HG03066 (cell line): Measurements from ENCODE around the gene AJAP1.
"Not testable (repeated sequence)": the region's sequence is repeated elsewhere in the genome, so short reads cannot be mapped to it uniquely, and the experiment has no call there.

ENCODE experiments used
- ATAC-seq: cut with Tn5 transposase; IDR thresholded peaks from one replicate; pipeline ENCODE4 v1.9.1; 2021; ENCODE audit warnings: low read depth; ENCODE audit not compliant: unreplicated experiment

AJAP1 gene, protein sequence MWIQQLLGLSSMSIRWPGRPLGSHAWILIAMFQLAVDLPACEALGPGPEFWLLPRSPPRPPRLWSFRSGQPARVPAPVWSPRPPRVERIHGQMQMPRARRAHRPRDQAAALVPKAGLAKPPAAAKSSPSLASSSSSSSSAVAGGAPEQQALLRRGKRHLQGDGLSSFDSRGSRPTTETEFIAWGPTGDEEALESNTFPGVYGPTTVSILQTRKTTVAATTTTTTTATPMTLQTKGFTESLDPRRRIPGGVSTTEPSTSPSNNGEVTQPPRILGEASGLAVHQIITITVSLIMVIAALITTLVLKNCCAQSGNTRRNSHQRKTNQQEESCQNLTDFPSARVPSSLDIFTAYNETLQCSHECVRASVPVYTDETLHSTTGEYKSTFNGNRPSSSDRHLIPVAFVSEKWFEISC

DNA sequence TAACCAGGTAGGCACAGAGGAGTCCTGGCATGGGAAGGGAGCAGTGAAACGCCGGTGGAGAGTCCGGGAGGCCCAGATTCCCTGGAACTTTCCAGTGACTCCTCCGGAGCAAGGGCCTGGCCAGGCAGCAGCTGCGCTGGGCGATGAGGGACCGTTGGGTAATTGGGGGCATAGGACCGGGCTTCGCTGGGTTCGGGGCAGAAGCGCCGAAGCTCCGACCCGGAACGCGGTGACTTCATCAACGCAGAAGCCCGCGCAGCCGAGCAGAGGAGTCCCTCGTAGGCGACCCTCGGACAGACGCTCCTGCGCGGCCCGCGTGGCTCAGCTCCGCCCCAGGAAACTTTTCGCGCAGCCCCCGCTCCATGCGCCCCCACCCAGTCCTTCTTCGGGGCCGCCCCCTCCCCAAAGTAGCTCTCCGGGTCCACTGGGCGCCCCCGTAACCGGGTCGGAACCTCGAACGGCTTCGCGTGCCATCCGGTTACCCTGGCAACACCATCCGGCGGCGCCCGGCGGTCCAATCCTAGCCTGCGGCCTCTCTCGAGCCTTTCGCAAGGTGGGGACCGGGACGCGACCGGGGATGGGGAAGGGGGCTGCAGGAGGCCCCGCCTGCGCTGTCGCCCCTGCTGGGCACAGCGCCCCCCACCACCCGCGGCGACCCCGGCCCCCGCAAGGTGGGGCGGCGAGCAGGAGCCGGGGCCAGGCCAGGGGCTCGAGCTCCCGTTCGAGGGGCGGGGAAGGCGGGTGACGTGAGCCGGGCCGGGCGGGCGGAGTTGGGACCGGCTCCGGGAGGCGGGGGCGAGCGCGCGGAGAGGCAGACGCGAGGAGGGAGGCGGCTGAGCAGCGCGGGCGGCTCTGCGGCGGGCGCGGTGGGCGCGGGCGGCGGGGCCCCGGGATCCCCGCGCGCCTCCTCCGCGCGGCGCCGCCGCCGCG is at the start of gene AJAP1:
TSS of gene AJAP1 (plus strand) at position 814 of the 930 bp plus-strand sequence. CDS start 817 bp downstream, outside the sequence.
- no peak for ATAC-seq

DNA sequence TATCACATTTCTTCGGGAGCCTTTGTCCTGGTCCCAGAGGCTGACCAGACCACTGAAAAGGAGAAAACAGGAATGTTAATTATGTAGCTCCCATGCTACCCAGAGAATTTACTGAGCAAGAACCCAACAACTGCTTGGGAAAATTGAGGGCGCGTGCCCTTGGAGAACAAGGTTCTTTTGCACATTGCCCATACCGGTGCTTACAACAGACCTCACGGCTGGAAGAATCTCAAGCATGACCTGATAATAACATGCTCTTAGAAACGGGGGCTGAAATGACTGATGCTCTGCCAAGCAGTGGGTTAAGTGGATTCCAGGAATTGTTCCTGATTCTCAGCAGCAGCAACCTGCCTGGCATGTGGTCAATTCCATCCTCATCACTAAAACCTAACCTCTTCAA is 49.3 kb upstream of the AJAP1 start:
- ATAC-seq = no peak

- no peak for ATAC-seq
Observed at GRCh38 chr1:4611563-4612341, 42.7 kb upstream of the AJAP1 start.

DNA sequence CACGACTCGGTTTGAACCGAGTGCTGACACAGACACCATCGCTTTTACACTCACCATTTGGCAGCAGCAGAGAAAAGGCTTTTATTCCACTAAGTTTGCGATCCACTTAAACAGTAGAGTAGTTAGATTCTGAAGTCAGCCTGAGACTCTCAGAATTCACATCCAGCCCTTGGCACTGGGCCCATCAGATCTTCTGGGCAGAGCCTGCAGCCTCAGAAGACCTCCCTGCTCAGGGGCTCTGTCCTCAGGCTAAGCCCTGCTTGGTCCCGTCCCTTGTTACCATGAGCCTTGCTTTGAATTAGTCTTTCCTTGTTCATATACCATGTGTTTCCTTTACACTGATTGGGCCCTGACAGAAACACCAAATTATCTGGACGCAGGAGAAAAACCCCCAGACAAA is 41.4 kb upstream of the AJAP1 start:
- no peak for ATAC-seq

DNA sequence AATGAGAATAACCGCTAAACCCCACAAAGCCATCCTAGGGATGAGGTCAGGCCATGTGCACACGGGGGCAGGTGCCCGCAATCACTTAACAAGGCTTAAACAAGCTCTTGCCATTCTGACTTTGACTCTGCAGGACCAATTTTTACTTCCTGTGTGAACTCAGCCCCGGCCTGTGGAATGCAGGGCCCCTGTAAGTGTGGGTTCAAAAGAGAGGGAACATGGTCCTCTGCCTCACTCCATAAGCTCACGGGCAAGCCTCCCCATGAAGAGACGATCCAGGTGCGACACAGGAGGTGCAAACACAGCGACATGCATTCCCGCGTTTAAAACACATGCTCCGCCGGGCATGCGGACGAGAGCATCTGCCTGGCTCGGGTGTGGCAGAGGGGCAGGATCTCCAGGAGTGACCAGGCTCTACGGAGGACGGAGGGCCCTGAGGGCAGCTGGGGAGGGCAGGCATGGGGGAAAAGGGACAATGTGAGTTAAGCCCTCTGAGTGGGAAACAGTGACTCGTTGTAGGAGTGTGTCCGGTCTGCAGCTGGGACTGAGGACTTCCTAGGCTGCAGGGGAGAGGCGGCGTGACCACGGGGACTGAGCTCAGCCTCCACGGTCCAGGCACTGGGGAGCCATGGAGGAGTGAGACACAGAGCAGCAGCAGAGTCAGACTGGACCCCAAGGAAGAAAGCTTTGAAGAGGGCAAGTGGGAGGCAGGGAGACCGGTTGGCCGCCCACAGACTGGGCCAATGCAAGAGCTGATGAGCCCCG is 40.6 kb upstream of the AJAP1 start:
- ATAC-seq = no peak

DNA sequence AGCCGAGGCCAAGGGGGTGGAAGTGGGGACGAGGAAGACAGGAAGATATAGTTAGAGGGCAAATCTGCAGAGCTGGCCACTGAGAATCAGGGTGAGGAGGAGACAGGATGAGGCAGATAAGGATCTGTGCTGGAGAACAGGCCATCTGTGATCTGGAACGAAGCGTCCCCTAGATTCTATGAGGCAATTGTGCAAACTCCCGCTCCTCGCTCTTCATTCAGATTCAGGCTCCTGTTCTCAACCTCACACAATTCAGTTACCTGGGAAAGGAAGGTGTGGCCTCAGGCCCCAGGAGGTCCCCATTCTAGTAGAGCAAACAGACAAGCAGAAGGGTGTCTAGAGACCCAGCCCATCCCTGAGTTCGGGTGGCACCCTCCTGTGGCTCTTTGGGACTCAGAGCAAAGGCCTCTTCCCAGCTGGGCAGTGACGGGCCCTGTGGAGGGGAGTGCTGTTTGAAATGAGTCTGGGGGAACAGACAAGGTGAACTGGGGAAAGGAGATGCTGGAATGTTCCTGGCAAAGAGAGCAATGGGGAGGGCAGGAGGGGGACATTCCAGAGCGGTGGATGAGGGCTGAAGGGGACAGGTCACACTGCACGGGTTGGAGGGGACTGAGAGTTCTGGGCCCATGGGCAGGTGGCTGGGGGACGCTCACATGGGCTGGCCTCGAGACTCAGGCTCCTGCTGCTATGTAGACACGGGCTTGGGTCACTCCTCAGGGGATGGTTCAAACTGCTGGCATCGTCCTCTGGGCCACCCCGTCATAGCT is 39.9 kb upstream of the AJAP1 start:
- ATAC-seq = no peak

- no peak for ATAC-seq
Observed at GRCh38 chr1:4615138-4615470, 39.3 kb upstream of the AJAP1 start.

- no peak for ATAC-seq
Observed at GRCh38 chr1:4615501-4615900, 38.9 kb upstream of the AJAP1 start.

DNA sequence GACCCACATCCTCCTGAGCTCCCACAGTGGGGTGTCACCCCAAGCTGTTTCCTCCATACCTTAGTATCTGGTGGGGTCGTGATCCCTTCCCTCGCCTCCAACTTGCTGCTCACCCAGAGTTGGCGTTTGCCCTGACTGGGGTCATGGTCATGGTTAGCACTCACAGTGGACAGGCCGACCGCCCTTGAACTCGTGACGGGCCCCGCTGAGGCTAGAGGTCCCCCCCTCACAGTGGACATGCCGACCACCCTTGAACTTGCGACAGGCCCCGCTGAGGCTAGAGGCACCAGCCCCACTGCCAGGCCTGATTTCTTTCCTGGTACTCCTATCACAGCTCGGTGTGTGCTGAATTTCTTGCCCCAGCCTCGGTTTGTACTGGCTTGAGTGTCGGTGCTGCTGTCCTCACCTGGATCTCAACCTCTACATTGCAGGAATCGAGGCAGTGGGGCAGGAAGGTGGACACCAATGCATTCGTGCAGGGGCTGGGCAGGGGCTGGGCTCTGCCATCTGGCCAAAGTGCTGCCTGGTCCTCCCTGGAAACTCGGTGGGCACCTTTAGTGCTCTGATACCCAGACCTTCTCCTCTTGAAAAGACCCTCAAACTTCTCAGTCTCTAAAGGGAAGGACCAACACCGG is 37.5 kb upstream of the AJAP1 start:
- ATAC-seq = no peak

GRCh38 chr1:4617506-4617905 is 36.9 kb upstream of the AJAP1 start:
- ATAC-seq = no peak

DNA sequence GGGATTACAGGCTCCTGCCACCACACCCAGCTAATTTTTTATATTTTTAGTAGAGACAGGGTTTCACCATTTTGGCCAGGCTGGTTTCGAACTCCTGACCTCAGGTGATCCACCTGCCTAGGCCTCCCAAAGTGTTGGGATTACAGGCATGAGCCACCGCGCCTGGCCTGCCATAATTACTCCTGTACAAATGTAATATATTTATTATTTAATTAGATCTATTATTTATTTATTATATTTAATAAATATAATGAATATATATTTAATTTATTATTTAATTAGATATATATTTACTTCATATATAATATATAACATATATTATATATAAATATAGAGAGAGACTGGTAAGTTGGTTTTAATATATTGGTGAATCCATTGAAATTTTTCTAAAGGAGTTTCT is 35.6 kb upstream of the AJAP1 start:
- ATAC-seq = not testable (repeated sequence)

DNA sequence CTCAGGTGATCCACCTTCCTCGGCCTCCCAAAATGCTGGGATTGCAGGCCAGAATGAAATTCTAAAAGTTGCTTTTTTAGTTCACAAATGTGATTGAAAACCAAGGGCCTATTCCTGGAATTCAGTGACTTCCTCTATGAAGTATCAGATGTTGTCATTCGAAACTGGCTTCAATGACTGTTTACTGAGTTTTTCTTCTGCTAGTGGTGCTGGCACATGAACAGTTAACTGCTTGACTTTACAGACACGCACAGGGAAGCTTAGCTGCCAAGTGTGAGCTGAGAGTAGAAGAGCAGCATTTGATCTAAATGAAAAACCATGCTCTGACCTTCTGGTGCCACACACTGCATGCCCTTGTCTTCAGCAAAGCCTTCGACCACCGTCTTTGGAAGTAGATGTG is 32.8 kb upstream of the AJAP1 start:
- no peak for ATAC-seq

DNA sequence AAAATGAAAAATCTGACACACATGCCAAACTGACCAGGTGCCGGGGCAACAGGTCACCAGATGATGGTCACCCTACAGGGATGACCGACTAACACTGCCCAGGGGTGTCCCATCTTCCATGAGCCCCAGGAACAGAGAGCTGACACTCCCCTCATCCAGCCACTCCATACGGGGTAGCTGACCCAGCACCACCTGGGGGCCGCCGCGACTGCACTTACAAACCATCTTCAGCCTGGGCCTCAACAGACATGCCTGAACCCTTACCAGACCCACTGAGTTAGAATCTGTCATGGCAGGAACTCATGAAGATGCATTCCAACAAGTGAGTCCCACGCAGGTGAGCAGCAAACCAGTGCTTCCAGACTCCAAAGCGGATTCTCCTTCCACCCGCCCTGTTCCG is 31.6 kb upstream of the AJAP1 start:
- no peak for ATAC-seq

DNA sequence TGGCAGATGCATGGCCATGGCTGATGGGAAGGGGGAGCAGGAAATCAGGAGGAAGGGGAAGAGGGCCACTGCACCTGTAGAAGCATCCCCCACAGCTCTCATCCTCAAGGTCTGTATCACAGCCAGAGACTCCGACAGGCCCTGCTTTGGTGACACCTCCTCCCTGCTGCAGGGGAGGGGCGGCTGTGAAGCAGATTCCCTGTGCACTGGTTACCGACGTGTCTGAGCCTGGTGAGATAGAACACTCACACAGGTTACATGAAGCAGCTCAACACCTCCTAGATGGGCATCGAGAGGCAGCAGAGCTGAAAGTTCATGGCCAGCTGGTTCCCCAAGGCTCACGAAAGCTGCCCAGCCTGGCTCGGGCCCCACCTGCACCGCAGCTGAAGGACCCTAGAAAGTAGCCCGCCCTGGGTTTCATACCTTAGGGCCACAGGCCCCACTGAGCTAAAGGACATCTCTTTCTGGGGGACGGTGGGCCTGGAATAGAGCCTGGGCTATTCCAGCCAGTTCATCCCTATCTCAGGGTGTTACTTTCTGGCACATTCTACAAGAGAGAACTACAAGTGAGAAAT is 30.2 kb upstream of the AJAP1 start:
- no peak for ATAC-seq

- no peak for ATAC-seq
Observed at GRCh38 chr1:4624801-4625200, 29.6 kb upstream of the AJAP1 start.

DNA sequence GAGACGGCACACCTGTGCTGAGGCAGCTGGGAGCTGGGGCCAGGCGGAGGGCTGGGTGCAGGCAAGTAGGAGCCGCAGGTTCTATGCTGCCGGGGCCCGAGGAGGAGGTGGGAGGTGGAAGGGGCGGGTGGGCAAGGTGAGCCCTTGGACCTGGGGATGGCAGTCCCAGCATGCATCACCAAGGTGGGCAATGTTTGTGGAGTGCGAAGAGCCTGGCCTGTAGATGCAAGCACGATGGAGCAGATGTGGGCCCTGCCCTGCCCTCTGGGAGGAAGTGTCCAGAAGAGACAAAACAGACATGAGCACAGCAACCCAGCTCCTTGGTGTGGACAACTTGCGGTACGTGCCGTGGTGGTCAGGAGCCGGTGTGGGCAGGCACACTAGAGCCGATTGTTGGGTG is 28.3 kb upstream of the AJAP1 start:
- no peak for ATAC-seq

GRCh38 chr1:4626560-4627319 is 27.7 kb upstream of the AJAP1 start:
- no peak for ATAC-seq

DNA sequence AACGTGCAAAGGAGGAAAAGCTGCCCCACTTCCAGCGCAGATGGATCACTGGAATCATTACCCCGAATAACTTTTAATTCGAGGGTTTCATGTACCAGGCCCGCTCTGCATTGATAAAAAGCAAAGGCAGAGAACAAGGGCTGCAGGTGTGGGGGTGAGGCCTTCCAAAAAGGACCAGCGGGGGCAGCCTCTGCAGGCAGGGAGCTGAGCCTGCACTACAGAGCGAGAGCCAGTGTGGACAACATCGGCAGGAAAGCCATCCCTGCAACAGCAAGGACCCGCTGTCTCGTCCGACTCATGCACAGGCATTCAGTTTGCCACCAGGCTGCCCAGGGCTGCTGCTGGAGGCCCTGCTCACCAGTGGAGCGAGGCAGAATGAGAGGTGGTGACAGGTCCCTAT is 27.1 kb upstream of the AJAP1 start:
- ATAC-seq = no peak
